Activated B cell treated with CpG ODN at 0.5 μM for 24 hours (primary cell): ENCODE measurements around the gene CCDC24. TPM values are rescaled to one million over a fixed set of nuclear protein-coding genes. Genes with fewer than 3 reads are reported as not detected.
A peak's percentile ranks its signal among the peaks of the same experiment; 100 is the strongest.

ENCODE experiments used
- ATAC-seq: fragments of 200-7000 bp; cut with Tn5 transposase; one replicate; pipeline ENCODE4 v1.10.0; 2021; ENCODE audit warnings: low read depth, mild to moderate bottlenecking, moderate library complexity
- CTCF ChIA-PET: fragments of 350-600 bp; sonication (Branson Sonifier 250); formaldehyde crosslinking; loops from one replicate; lab custom pipeline; 2021; ENCODE audit warnings: antibody characterized with exemption; lab: Charles Lee
- POLR2A ChIA-PET: fragments of 350-600 bp; sonication (Branson Sonifier 250); formaldehyde crosslinking; loops from one replicate; lab custom pipeline; 2021; ENCODE audit warnings: antibody characterized with exemption; lab: Charles Lee
- DNase-seq: peaks from one replicate; pipeline ENCODE4 v3.0.0; 2022
- H3K27ac Mint-ChIP-seq: one replicate; pipeline ENCODE4 v1.8.0; 2020; ENCODE audit warnings: mixed read lengths
- H3K27me3 Mint-ChIP-seq: one replicate; pipeline ENCODE4 v1.8.0; 2021; ENCODE audit warnings: mixed read lengths
- H3K36me3 Mint-ChIP-seq: one replicate; pipeline ENCODE4 v1.8.0; 2021; ENCODE audit warnings: low read depth, mixed read lengths
- H3K4me1 Mint-ChIP-seq: one replicate; pipeline ENCODE4 v1.8.0; 2021; ENCODE audit warnings: mixed read lengths
- H3K4me3 Mint-ChIP-seq: one replicate; pipeline ENCODE4 v1.8.0; 2020; ENCODE audit warnings: mild to moderate bottlenecking, mixed read lengths
- H3K9me3 Mint-ChIP-seq: one replicate; pipeline ENCODE4 v1.8.0; 2020; ENCODE audit warnings: mixed read lengths
- intact Hi-C: fragments of 100-400 bp; cut with micrococcal nuclease; formaldehyde crosslinking; loops from one replicate; pipeline ENCODE4 v1.15.1; 2024
- total RNA-seq: library from RNA; stranded (reverse); gene quantifications from 2 replicates; pipeline ENCODE4 v1.2.3, GENCODE V29; 2022
- TF ChIP-seq, protein P1 (sequence below): fragments of 200-600 bp; IDR thresholded peaks from one replicate; pipeline ENCODE4 v1.8.0; 2022; ENCODE audit warnings: antibody characterized with exemption, mild to moderate bottlenecking

CCDC24 gene
- total RNA-seq, 1 donor from 2014 or later, result 15.1 TPM

DNA sequence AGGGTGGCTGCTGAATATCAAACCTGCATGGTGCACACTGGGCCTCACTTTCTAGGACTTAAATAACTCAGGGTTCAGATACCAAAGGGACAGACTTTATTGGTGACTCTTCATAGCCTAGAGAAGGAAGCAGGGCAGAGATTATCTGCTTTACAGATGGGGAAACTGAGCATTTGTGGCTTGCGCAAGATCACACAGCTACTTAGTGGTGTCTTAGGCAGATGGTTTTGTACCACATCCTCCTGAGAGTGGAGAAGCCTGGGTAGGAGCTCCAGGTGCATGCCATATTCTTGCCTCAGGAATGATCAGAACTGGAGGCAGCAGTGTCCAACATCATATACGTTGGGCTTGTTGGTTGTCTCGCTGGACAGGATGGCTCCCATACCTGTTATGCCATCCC lies 28.4 kb upstream of the CCDC24 start:
- H3K4me3 Mint-ChIP-seq, result no peak overlapping the region
- no peaks in the 10 kb centered on the region for H3K4me1 Mint-ChIP-seq
- POLR2A ChIA-PET, result no interaction called here
- no peaks in the 10 kb centered on the region for H3K9me3 Mint-ChIP-seq
- CTCF ChIA-PET, result no interaction called here
- H3K27me3 Mint-ChIP-seq, result no peaks in the 10 kb centered on the region
- TF ChIP-seq, protein P1, sequence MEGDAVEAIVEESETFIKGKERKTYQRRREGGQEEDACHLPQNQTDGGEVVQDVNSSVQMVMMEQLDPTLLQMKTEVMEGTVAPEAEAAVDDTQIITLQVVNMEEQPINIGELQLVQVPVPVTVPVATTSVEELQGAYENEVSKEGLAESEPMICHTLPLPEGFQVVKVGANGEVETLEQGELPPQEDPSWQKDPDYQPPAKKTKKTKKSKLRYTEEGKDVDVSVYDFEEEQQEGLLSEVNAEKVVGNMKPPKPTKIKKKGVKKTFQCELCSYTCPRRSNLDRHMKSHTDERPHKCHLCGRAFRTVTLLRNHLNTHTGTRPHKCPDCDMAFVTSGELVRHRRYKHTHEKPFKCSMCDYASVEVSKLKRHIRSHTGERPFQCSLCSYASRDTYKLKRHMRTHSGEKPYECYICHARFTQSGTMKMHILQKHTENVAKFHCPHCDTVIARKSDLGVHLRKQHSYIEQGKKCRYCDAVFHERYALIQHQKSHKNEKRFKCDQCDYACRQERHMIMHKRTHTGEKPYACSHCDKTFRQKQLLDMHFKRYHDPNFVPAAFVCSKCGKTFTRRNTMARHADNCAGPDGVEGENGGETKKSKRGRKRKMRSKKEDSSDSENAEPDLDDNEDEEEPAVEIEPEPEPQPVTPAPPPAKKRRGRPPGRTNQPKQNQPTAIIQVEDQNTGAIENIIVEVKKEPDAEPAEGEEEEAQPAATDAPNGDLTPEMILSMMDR, result no peak
- H3K36me3 Mint-ChIP-seq, result peaks cover 35% of the 10 kb centered on the region
- intact Hi-C loops, result no loop called here
- H3K27ac Mint-ChIP-seq, result no peak overlapping the region
- ATAC-seq, result no peak
- DNase-seq, result no peak

DNA sequence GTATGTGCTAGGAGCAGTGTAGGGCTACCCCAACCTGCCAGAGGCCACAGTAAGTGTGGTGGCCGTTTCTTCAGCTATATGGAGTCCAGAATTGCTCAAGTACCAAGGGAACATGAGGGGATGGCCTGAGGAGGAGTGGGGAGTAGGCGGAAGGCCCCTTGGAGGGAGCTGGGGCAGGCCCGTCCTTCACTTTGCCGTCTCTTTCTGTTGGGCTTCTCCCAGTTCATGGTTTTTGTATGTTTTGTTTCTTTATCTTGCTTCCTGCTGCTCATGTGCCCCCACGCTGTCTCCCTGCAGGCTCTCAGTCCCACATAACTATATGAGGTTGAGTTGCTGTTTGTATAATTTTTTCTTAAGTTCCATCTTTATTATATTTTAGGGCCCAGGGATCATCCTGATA lies 27.5 kb upstream of the CCDC24 start:
- no peak for ATAC-seq
- ChIA-PET POLR2A (no interaction called here), CTCF (no interaction called here)
- Mint-ChIP-seq H3K27ac (no peak overlapping the region), H3K4me3 (no peak overlapping the region), H3K36me3 (peaks cover 26% of the 10 kb centered on the region), H3K4me1 (no peaks in the 10 kb centered on the region), H3K27me3 (no peaks in the 10 kb centered on the region), H3K9me3 (no peaks in the 10 kb centered on the region)
- no peak for DNase-seq
- TF ChIP-seq, protein P1, result no peak
- intact Hi-C loops, result no loop called here

DNA sequence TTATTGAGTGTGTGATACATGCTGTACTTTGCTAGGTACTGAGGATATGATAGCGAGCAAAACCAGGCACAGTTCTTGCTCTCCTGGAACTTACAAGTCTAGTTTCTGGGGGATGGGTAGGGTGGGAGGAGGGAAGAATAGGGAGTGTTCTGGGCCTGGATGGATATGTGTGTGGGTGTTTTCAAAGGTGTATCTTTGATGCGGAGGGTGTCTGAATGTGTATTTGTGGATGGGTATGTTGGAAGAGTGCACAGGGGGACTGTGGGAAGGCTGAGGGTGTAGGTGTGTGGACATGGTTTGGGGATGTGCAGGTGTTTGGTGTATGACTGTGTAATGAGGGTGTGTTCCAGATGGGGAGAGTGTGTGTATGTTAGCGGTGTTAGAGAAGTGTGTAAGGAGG lies 26.1 kb upstream of the CCDC24 start:
- H3K36me3 Mint-ChIP-seq, result peaks cover 25% of the 10 kb centered on the region
- ChIA-PET POLR2A (no interaction called here), CTCF (no interaction called here)
- DNase-seq (no peak), ATAC-seq (no peak)
- no peaks in the 10 kb centered on the region for H3K27me3 Mint-ChIP-seq
- intact Hi-C loops, result no loop called here
- H3K9me3 Mint-ChIP-seq, result no peaks in the 10 kb centered on the region
- H3K27ac Mint-ChIP-seq, result no peak overlapping the region
- H3K4me1 Mint-ChIP-seq, result peaks cover 12% of the 10 kb centered on the region
- TF ChIP-seq, protein P1, result no peak
- no peak overlapping the region for H3K4me3 Mint-ChIP-seq

DNA sequence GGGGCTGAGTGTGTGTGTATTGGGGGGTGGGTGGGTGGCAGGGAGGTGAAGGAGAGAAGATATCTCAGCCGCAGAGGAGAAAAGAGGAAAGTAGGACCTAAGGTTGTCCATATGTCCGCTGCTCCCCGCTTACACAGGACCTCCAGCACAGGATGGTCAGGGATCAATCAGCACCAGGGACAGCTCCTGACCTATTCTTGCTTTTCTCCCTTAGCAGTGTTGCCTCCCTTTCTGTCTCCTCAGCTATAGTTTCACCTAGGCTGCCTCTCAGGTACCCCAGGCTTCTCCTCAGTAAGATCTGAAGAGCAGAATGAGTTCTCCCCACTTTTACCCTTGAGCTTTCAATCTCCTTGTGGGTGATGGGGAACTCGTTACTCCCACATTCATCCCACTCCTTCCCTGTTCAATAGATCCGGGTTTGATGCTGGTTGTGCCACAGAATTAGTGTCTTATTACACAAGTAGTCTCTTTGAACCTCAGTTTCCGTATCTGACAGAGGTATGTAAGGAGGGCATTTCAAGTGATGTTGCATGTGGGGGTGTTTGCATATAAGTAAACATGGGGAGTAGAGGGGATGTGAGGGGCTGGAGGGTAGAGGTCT lies 23.0 kb upstream of the CCDC24 start:
- POLR2A ChIA-PET, result no interaction called here

DNA sequence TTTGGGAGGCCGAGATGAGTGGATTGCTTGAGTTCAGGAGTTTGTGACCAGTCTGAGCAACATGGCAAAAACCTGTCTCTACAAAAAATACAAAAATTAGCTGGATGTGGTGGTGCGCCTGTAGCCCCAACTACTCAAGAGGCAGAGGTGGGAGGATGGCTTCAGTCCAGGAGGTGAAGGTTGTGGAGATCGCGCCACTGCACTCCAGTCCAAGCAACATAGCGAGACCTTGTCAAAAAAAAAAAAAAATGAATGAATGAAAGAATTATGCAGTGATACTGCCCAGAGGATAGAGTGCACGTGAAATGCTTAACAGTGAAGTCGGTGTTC lies 22.0 kb upstream of the CCDC24 start:
- ChIA-PET POLR2A (interaction anchor here (0.7 to 1.6 kb wide), 6 partner anchors 24 to 705 kb away, joined by 3 to 6 read pairs (median 4); partner anchors contain the start of genes ARMH1, KDM4A and TMEM53), CTCF (interaction anchor here (1.0 kb wide), 1 partner anchor 22 kb away, joined by 3 read pairs; the partner anchor contains the start of gene CCDC24)
- Mint-ChIP-seq H3K4me3 (peak overlapping the region; percentile 98), H3K9me3 (no peaks in the 10 kb centered on the region), H3K4me1 (peaks cover 35% of the 10 kb centered on the region), H3K27me3 (no peaks in the 10 kb centered on the region), H3K27ac (peak overlapping the region; percentile 18), H3K36me3 (peaks cover 32% of the 10 kb centered on the region)
- DNase-seq (no peak), ATAC-seq (no peak)
- intact Hi-C loops, result loop anchor here (1.0 kb wide), 1 partner anchor 23 kb away; the partner anchor contains the start of gene IPO13
- TF ChIP-seq, protein P1, result no peak

More for the DNA sequence above, 23.0 kb upstream of the CCDC24 start:
- CTCF ChIA-PET, result no interaction called here
- intact Hi-C loops, result no loop called here
- DNase-seq (no peak), ATAC-seq (no peak)
- Mint-ChIP-seq H3K4me3 (no peak overlapping the region), H3K4me1 (peaks cover 25% of the 10 kb centered on the region), H3K27ac (no peak overlapping the region), H3K27me3 (no peaks in the 10 kb centered on the region), H3K9me3 (no peaks in the 10 kb centered on the region), H3K36me3 (peaks cover 25% of the 10 kb centered on the region)
- TF ChIP-seq, protein P1, result no peak
